OCI-LY7 (cell line): ENCODE data around the gene FOXP1. TPM values are rescaled to one million over a fixed set of nuclear protein-coding genes. Genes with fewer than 3 reads are reported as not detected.

Experiments
- BruUV-seq: library from RNA; stranded (reverse); fragments of 400-500 nt; replicated peaks from 2 replicates; lab custom pipeline; 2021; lab: Mats Ljungman, UMichigan
- CTCF ChIA-PET: fragments of 300-600 bp; sonication (Branson Sonifier 250); formaldehyde crosslinking; loops from one replicate; lab custom pipeline; 2022; ENCODE audit warnings: antibody characterized with exemption; ENCODE audit not compliant: unreplicated experiment; lab: Charles Lee
- POLR2A ChIA-PET: fragments of 300-600 bp; sonication (Branson Sonifier 250); formaldehyde crosslinking; loops from one replicate; lab custom pipeline; 2022; ENCODE audit warnings: antibody characterized with exemption; lab: Charles Lee
- DNase-seq: peaks from one replicate; pipeline ENCODE4 v3.0.0-alpha.2; 2015; ENCODE audit warnings: low spot score
- H2AFZ ChIP-seq: fragments of 200-600 bp; sonication (generic), shearing (Covaris generic); 2 replicates; pipeline ENCODE4 v1.6.1; 2014; ENCODE audit warnings: mild to moderate bottlenecking, antibody characterized with exemption, low read length, moderate library complexity
- H3K27ac ChIP-seq: fragments of 200-600 bp; sonication (generic); 2 replicates; pipeline ENCODE4 v1.5.1; 2014; ENCODE audit warnings: mixed run types, low read depth, mild to moderate bottlenecking, moderate library complexity, low read length, inconsistent platforms; ENCODE audit not compliant: poor library complexity, severe bottlenecking
- H3K36me3 ChIP-seq: fragments of 200-600 bp; sonication (generic); 2 replicates; pipeline ENCODE4 v1.6.1; 2014; ENCODE audit warnings: mild to moderate bottlenecking, antibody characterized with exemption, low read length, moderate library complexity, mixed read lengths; ENCODE audit not compliant: insufficient read depth
- H3K4me1 ChIP-seq: fragments of 200-600 bp; sonication (generic); 2 replicates; pipeline ENCODE4 v1.5.1; 2014; ENCODE audit warnings: mild to moderate bottlenecking, low read length; ENCODE audit not compliant: insufficient read depth, poor library complexity, severe bottlenecking
- H3K4me2 ChIP-seq: fragments of 200-600 bp; sonication (generic); 2 replicates; pipeline ENCODE4 v1.6.1; 2014; ENCODE audit warnings: mild to moderate bottlenecking, low read length
- H3K4me3 ChIP-seq: fragments of 200-600 bp; sonication (generic); 2 replicates; pipeline ENCODE4 v1.5.1; 2014; ENCODE audit warnings: mild to moderate bottlenecking, low read depth, low read length; ENCODE audit not compliant: poor library complexity, severe bottlenecking
- H3K79me2 ChIP-seq: fragments of 200-600 bp; sonication (generic); 2 replicates; pipeline ENCODE4 v1.6.1; 2016; ENCODE audit warnings: low read depth, mild to moderate bottlenecking, low read length, moderate library complexity, mixed read lengths; ENCODE audit not compliant: insufficient read depth
- H3K9me2 ChIP-seq: fragments of 200-600 bp; sonication (generic); 2 replicates; pipeline ENCODE4 v1.6.1; 2016; ENCODE audit warnings: mild to moderate bottlenecking, low read length, mixed read lengths; ENCODE audit not compliant: insufficient read depth
- H3K9me3 ChIP-seq: fragments of 200-600 bp; sonication (generic); 2 replicates; pipeline ENCODE4 v1.6.1; 2014; ENCODE audit warnings: mild to moderate bottlenecking, mixed run types, low read length, mixed read lengths
- H4K20me1 ChIP-seq: fragments of 200-600 bp; sonication (generic); 2 replicates; pipeline ENCODE4 v1.6.1; 2014; ENCODE audit warnings: mild to moderate bottlenecking, antibody characterized with exemption, low read length, moderate library complexity, mixed read lengths; ENCODE audit not compliant: insufficient read depth
- CTCF ChIP-seq: fragments of 200-600 bp; sonication (generic); conservative IDR thresholded peaks from 2 replicates; pipeline ENCODE4 v1.5.1; 2014; ENCODE audit warnings: mild to moderate bottlenecking, antibody characterized with exemption, low read length, moderate library complexity, mixed read lengths
- EZH2phosphoT487 ChIP-seq: fragments of 200-600 bp; sonication (generic); IDR thresholded peaks from 2 replicates; pipeline ENCODE4 v1.6.1; 2018; ENCODE audit warnings: low read depth, borderline replicate concordance, mild to moderate bottlenecking, mixed run types, antibody characterized with exemption, low read length, moderate library complexity, mixed read lengths
- intact Hi-C: fragments of 100-400 bp; cut with micrococcal nuclease; formaldehyde crosslinking; loops from one replicate; pipeline ENCODE4 v1.10.0; 2022; ENCODE audit not compliant: unreplicated experiment
- total RNA-seq, 2 experiments: library from RNA; depleted of rRNA in 1 of 2; stranded (reverse); fragments of >200 nt in 1 of 2; shearing (Covaris generic) in 1 of 2; gene quantifications; 2 replicates each; pipeline ENCODE4 v1.2.3, GENCODE V29; 2014 to 2022

Gene FOXP1
- total RNA-seq, 2 experiments from 2014 or later, result 87.3 to 151 TPM

- ChIA-PET CTCF (no interaction called here), POLR2A (interaction anchor here (0.5 to 1.4 kb wide), 5 partner anchors 9 to 1418 kb away, joined by 3 to 7 read pairs (median 3); no protein-coding TSS in a partner anchor)
- TF ChIP-seq EZH2phosphoT487, result no peak
- TF ChIP-seq CTCF, result no peak
- H3K4me1 ChIP-seq, result peaks cover 18% of the 10 kb centered on the region
- no peak overlapping the region for H3K27ac ChIP-seq
- peaks cover 53% of the 10 kb centered on the region for H3K36me3 ChIP-seq
- H3K9me2 ChIP-seq, result no peaks in the 10 kb centered on the region
- no peak overlapping the region for H3K4me3 ChIP-seq
- H2AFZ ChIP-seq, result no peak overlapping the region
- intact Hi-C loops, result no loop called here
- BruUV-seq, result no TSS peak
- no peak overlapping the region for H3K4me2 ChIP-seq
- peaks cover 13% of the 10 kb centered on the region; the same call in 1 of the 2 replicates for H3K9me3 ChIP-seq
- no peak for DNase-seq
- H4K20me1 ChIP-seq, result no peaks in the 10 kb centered on the region
- peaks cover 34% of the 10 kb centered on the region; the same call in 1 of the 2 replicates for H3K79me2 ChIP-seq
Measured at GRCh38 chr3:71486831-71487230, 96.7 kb downstream of the FOXP1 start.

DNA sequence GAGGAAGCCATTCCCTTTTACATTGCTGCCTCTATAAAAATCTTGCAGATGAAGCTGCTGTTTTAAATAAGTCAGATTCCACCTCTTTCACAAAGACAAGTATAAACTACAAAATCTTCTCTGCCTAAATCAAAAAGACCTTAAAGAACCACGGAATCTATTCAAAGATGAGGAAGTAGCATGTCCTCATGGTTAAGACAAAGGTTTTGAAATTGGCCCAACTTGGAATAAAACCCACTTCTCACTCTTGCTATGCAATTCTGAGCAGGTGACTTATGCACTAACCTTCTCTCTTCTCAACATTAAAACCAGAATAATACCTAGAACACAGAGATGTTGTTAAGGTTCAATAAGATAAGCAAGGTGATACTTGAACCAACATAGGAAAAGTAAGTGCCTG lies 97.6 kb downstream of the FOXP1 start:
- DNase-seq, result no peak
- Histone ChIP-seq H3K36me3 (peaks cover 46% of the 10 kb centered on the region), H3K4me1 (peaks cover 18% of the 10 kb centered on the region), H2AFZ (no peak overlapping the region), H3K79me2 (peaks cover 34% of the 10 kb centered on the region; the same call in 1 of the 2 replicates), H3K4me3 (no peak overlapping the region), H3K9me2 (no peaks in the 10 kb centered on the region), H4K20me1 (no peaks in the 10 kb centered on the region), H3K4me2 (no peak overlapping the region), H3K27ac (no peak overlapping the region), H3K9me3 (peaks cover 4% of the 10 kb centered on the region; the same call in 1 of the 2 replicates)
- BruUV-seq, result no TSS peak
- TF ChIP-seq CTCF (no peak), EZH2phosphoT487 (no peak)
- ChIA-PET CTCF (no interaction called here), POLR2A (interaction anchor here (0.6 to 1.5 kb wide), 3 partner anchors 9 to 657 kb away, joined by 3 to 4 read pairs (median 4); no protein-coding TSS in a partner anchor)
- intact Hi-C loops, result no loop called here

DNA sequence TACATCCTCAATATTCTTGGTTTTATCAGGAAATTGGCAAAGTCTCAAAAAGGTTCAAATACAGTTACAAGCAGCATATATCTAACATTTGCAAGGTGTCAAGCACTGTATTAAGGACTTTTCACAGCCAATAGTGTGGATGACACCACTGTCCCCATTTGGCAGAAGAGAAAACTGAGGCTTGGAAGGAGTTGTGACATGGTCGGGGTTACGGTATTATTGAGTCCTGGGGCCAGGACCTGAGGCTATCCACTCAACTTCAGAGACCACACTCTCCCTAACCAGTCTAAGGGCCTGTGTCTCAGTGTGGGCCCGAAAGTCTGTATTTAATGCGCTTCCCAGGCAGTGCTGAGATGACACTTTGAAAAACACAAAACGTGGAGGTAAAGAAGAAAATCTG lies 99.1 kb downstream of the FOXP1 start:
- Histone ChIP-seq H3K27ac (no peak overlapping the region), H3K36me3 (peaks cover 32% of the 10 kb centered on the region), H3K9me2 (no peaks in the 10 kb centered on the region), H4K20me1 (no peaks in the 10 kb centered on the region), H3K4me1 (peaks cover 18% of the 10 kb centered on the region), H3K79me2 (peaks cover 34% of the 10 kb centered on the region; the same call in 1 of the 2 replicates), H3K9me3 (no peaks in the 10 kb centered on the region), H3K4me3 (no peak overlapping the region), H3K4me2 (no peak overlapping the region), H2AFZ (no peak overlapping the region)
- TF ChIP-seq EZH2phosphoT487, result no peak
- TF ChIP-seq CTCF, result no peak
- BruUV-seq, result no TSS peak
- CTCF ChIA-PET, result no interaction called here
- intact Hi-C loops, result no loop called here
- POLR2A ChIA-PET, result interaction anchor here (1.5 kb wide), 1 partner anchor 10 kb away, joined by 4 read pairs; no protein-coding TSS in a partner anchor
- DNase-seq, result no peak
